Left lung (tissue), 10 donors: ENCODE data around the gene EYA2. TPM values are rescaled to one million over a fixed set of nuclear protein-coding genes. Genes with fewer than 3 reads are reported as not detected.

ENCODE experiments used
- ATAC-seq: fragments of 200-7000 bp; cut with Tn5 transposase; one replicate; pipeline ENCODE4 v1.9.1; 2020; ENCODE audit warnings: moderate library complexity
- DNase-seq, 4 donors: peaks; one replicate each; pipeline ENCODE4 v3.0.0-alpha.2; 2013 to 2020
- H3K27ac ChIP-seq, 2 donors: fragments of 200-600 bp; sonication (generic) in 1 of 2; one replicate each; pipeline versions ENCODE4 v1.5.0 to v1.8.0; 2020 to 2021
- H3K27me3 ChIP-seq, 2 donors: fragments of 200-600 bp; sonication (generic) in 1 of 2; one replicate each; pipeline versions ENCODE4 v1.5.0 to v1.8.0; 2020 to 2021
- H3K36me3 ChIP-seq, 2 donors: fragments of 200-600 bp; sonication (generic) in 1 of 2; one replicate each; pipeline versions ENCODE4 v1.5.0 to v1.8.0; 2020 to 2021
- H3K4me1 ChIP-seq, 2 donors: fragments of 200-600 bp; one replicate each; pipeline ENCODE4 v1.8.0; 2021
- H3K4me3 ChIP-seq, 2 donors: fragments of 200-600 bp; sonication (generic) in 1 of 2; one replicate each; pipeline versions ENCODE4 v1.5.0 to v1.8.0; 2020 to 2021; ENCODE audit warnings: mild to moderate bottlenecking in 1 of 2
- H3K9me3 ChIP-seq, 2 donors: fragments of 200-600 bp; sonication (generic) in 1 of 2; one replicate each; pipeline versions ENCODE4 v1.5.0 to v1.8.0; 2020 to 2021
- intact Hi-C, 2 donors: fragments of 100-400 bp; cut with DNase I; formaldehyde crosslinking; loops; one replicate each; pipeline versions ENCODE4 v1.11.2 to v1.14.2; 2022
- polyA plus RNA-seq, 6 donors: library from polyadenylated mRNA; unstranded; fragments of 120-200 nt; gene quantifications; one replicate each; pipeline ENCODE4 v1.2.1, GENCODE V29; 2013; ENCODE audit not compliant: insufficient read length in 6 of 6
- total RNA-seq, 2 donors: library from RNA; stranded (reverse); fragmentation: NEBNext Ultra II Directional; extraction: Animal tissue kit (Norgen Biotek cat#: 25700); gene quantifications; one replicate each; pipeline ENCODE4 v1.2.1, GENCODE V29; 2021
- TF ChIP-seq, protein P1 (sequence below), 2 donors: fragments of 200-600 bp; sonication (generic) in 1 of 2; IDR thresholded peaks; one replicate each; pipeline versions ENCODE4 v1.5.0 to v1.8.0; 2021; ENCODE audit warnings: antibody characterized with exemption in 2 of 2
- donor health status: DM: no; HTN: yes; CAD: no.
- donor health status: DM: no; HTN: no; CAD: no.

EYA2 gene
- total and polyA plus RNA-seq, 8 donors: 0.77 to 2.3 (median 1.2) TPM

DNA sequence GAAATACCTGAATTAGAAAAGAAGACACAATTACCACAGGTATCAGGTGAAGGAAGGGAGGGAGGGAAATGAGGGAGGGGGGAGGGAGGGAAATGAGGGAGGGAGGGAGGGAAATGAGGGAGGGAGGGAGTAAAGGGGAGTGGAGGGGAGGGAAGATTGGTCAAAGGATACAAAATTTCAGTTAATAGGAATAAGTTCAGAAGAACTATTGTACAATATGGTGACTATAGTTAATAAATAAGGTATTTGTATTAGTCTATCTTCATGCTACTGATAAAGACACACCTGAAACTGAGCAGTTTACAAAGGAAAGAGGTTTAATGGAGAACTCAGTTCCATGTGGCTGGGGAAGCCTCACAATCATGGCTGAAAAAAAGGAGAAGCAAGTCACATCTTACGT, 185.7 kb downstream of the EYA2 start:
- no peak overlapping the region for H3K4me3 ChIP-seq
- H3K9me3 ChIP-seq: peaks cover 0 to 14% of the 10 kb centered on the region in 2 donors
- DNase-seq (no peak), ATAC-seq (no peak)
- H3K4me1 ChIP-seq: no peaks in the 10 kb centered on the region
- H3K36me3 ChIP-seq: no peaks in the 10 kb centered on the region
- intact Hi-C loops: no loop called here
- H3K27me3 ChIP-seq: no peaks in the 10 kb centered on the region
- TF ChIP-seq, protein P1, sequence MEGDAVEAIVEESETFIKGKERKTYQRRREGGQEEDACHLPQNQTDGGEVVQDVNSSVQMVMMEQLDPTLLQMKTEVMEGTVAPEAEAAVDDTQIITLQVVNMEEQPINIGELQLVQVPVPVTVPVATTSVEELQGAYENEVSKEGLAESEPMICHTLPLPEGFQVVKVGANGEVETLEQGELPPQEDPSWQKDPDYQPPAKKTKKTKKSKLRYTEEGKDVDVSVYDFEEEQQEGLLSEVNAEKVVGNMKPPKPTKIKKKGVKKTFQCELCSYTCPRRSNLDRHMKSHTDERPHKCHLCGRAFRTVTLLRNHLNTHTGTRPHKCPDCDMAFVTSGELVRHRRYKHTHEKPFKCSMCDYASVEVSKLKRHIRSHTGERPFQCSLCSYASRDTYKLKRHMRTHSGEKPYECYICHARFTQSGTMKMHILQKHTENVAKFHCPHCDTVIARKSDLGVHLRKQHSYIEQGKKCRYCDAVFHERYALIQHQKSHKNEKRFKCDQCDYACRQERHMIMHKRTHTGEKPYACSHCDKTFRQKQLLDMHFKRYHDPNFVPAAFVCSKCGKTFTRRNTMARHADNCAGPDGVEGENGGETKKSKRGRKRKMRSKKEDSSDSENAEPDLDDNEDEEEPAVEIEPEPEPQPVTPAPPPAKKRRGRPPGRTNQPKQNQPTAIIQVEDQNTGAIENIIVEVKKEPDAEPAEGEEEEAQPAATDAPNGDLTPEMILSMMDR (IDR thresholded peaks at IDR 0.05): no peak
- H3K27ac ChIP-seq: no peak overlapping the region

DNA sequence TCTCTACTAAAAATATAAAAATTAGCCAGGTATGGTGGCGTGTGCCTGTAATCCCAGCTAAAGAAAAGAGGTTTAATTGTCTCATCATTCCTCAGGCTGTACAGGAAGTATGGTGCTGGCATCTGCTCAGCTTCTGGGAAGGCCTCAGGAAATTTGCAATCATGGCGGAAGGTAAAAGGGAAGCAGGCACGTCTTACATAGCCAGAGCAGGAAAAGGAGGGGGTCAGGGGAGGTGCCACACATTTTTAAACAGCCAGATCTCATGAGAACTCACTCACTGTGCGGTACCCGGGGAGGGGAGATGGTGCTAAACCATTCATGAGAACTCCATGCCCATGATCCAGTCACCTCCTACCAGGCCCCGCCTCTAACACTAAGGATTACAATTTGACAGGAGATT, 191.7 kb downstream of the EYA2 start:
- Histone ChIP-seq H3K27me3 (no peaks in the 10 kb centered on the region), H3K4me3 (no peak overlapping the region), H3K27ac (no peak overlapping the region), H3K9me3 (peaks cover 0 to 3% of the 10 kb centered on the region in 2 donors), H3K4me1 (no peaks in the 10 kb centered on the region), H3K36me3 (no peaks in the 10 kb centered on the region)
- ATAC-seq (no peak), DNase-seq (no peak)
- TF ChIP-seq, protein P1 (IDR thresholded peaks at IDR 0.05): no peak
- intact Hi-C loops: no loop called here

DNA sequence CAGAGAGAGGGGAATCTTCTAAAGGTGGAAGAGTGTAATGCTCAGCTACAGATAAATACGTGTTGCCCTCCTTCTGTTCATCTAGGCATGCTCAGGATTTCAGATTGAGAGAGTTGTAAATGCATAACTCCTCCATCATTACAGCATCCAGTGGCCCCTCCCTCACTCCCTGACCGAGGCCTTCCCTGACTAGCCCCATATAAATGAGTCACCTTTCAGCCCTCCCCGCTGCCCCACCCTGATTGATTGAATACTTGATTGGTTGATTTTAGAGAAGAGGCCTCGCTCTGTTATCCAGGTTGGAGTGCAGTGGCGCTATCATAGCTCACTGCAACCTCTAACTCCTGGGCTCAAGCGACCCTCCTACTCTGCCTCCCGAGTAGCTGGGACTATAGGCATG, 193.7 kb downstream of the EYA2 start:
- DNase-seq (no peak), ATAC-seq (no peak)
- Histone ChIP-seq H3K4me1 (no peaks in the 10 kb centered on the region), H3K27me3 (no peaks in the 10 kb centered on the region), H3K27ac (no peak overlapping the region), H3K9me3 (peaks cover 0 to 3% of the 10 kb centered on the region in 2 donors), H3K4me3 (no peak overlapping the region), H3K36me3 (no peaks in the 10 kb centered on the region)
- intact Hi-C loops: no loop called here
- TF ChIP-seq, protein P1 (IDR thresholded peaks at IDR 0.05): no peak

DNA sequence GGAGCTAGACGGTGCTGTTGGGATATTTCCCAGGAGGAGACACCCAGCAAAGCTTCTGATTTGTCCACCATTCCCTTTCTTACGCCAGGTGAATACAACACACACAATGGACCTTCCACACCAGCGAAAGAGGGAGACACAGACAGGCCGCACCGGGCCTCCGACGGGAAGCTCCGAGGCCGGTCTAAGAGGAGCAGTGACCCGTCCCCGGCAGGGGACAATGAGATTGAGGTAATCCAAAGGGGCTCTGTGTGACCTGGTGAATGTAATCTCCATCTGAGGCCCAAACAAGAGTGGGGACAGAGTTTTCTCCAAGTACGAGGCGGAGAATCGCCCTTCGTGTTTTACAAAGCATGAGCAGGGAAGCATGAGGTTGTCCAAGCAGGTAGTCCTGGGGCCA, 194.5 kb downstream of the EYA2 start:
- Histone ChIP-seq H3K4me1 (no peaks in the 10 kb centered on the region), H3K9me3 (peaks cover 0 to 3% of the 10 kb centered on the region in 2 donors), H3K36me3 (no peaks in the 10 kb centered on the region), H3K27me3 (no peaks in the 10 kb centered on the region), H3K4me3 (no peak overlapping the region), H3K27ac (no peak overlapping the region)
- TF ChIP-seq, protein P1 (IDR thresholded peaks at IDR 0.05): no peak
- ATAC-seq (no peak), DNase-seq (no peak)
- intact Hi-C loops: no loop called here

DNA sequence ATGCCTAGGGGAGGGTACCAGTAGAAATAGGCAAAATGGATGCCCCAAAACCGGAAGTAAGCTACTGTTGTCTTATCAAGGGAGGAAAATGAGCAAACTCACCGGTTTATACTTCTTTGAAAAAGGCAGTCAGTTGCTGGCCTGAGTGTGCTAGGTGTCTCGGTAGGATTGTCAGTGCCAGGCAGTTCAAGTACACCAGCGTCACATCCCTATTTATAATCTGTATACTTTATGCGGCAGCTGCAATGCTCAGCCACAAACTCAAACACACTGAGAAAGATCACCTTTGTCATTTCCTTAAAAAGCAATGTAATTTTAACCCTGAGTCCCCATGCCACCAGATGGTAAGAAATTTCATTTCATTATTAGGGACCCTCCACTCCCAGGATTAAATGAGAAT, 196.2 kb downstream of the EYA2 start:
- no peaks in the 10 kb centered on the region for H3K4me1 ChIP-seq
- H3K27me3 ChIP-seq: no peaks in the 10 kb centered on the region
- H3K4me3 ChIP-seq: no peak overlapping the region
- intact Hi-C loops: no loop called here
- DNase-seq: no peak
- TF ChIP-seq, protein P1 (IDR thresholded peaks at IDR 0.05): no peak
- ATAC-seq: no peak
- H3K9me3 ChIP-seq: peaks cover 0 to 11% of the 10 kb centered on the region in 2 donors
- H3K36me3 ChIP-seq: no peaks in the 10 kb centered on the region
- no peak overlapping the region for H3K27ac ChIP-seq
